Measurements from ENCODE around the gene IRF2BP2. TPM values are rescaled to one million over a fixed set of nuclear protein-coding genes. Genes with fewer than 3 reads are reported as not detected.
A peak's percentile ranks its signal among the peaks of the same experiment; 100 is the strongest.
"Not testable (repeated sequence)": the region's sequence is repeated elsewhere in the genome, so short reads cannot be mapped to it uniquely, and the experiment has no call there.

IRF2BP2 gene
- polyA plus RNA-seq, 4 donors, result 42.4 to 195 (median 63.9) TPM

GRCh38 chr1:234597894-234598293 lies 12.1 kb downstream of the IRF2BP2 start:
- DNase-seq (peak; percentile 68 to 71), FAIRE-seq (no peak)
- Histone ChIP-seq H3K36me3 (ENCODE audit: control insufficient read depth in 3 of 3, insufficient read depth in 2 of 3, low read depth in 1 of 3, low read length in 3 of 3) (no peaks in the 10 kb centered on the region), H3K4me3 (ENCODE audit: low read depth in 1 of 3, low read length in 3 of 3) (no peak overlapping the region), H3K27ac (ENCODE audit: low read depth in 1 of 3, low read length in 2 of 3) (no peak overlapping the region), H3K4me1 (ENCODE audit: control insufficient read depth in 3 of 3, insufficient read depth in 2 of 3, low read depth in 1 of 3, low read length in 2 of 3) (peaks cover 4 to 36% (median 10%) of the 10 kb centered on the region in 3 donors), H3K27me3 (ENCODE audit: control insufficient read depth in 3 of 3, insufficient read depth in 3 of 3, low read length in 3 of 3) (no peaks in the 10 kb centered on the region), H3K9me3 (ENCODE audit: control insufficient read depth in 2 of 2, insufficient read depth in 1 of 2, low read depth in 1 of 2, low read length in 1 of 2) (peaks cover 0 to 7% of the 10 kb centered on the region in 2 donors)
- 15 to 44% (median 26%) methylated on average over 2 of the region's 2 CpGs for WGBS, 3 donors

- peaks cover under 1 to 19% (median 7%) of the 10 kb centered on the region in 3 donors for H3K4me1 ChIP-seq (ENCODE audit: control insufficient read depth in 3 of 3, insufficient read depth in 2 of 3, low read depth in 1 of 3, low read length in 2 of 3)
- no peak overlapping the region for H3K27ac ChIP-seq (ENCODE audit: low read depth in 1 of 3, low read length in 2 of 3)
- H3K4me3 ChIP-seq (ENCODE audit: low read depth in 1 of 3, low read length in 3 of 3), result no peak overlapping the region
- peaks cover 0 to 7% of the 10 kb centered on the region in 2 donors for H3K9me3 ChIP-seq (ENCODE audit: control insufficient read depth in 2 of 2, insufficient read depth in 1 of 2, low read depth in 1 of 2, low read length in 1 of 2)
- 89 to 98% (median 91%) methylated on average over 2 of the region's 2 CpGs for WGBS, 3 donors
- DNase-seq (no peak), FAIRE-seq (no peak)
- no peaks in the 10 kb centered on the region for H3K27me3 ChIP-seq (ENCODE audit: control insufficient read depth in 3 of 3, insufficient read depth in 3 of 3, low read length in 3 of 3)
- no peaks in the 10 kb centered on the region for H3K36me3 ChIP-seq (ENCODE audit: control insufficient read depth in 3 of 3, insufficient read depth in 2 of 3, low read depth in 1 of 3, low read length in 3 of 3)
These were observed 14.1 kb downstream of the IRF2BP2 start for GRCh38 chr1:234595899-234596298.

- 82 to 90% (median 85%) methylated on average over 4 of the region's 4 CpGs for WGBS, 3 donors
- not testable (repeated sequence) for H3K4me3 ChIP-seq (ENCODE audit: low read depth in 1 of 3, low read length in 3 of 3); H3K9me3 ChIP-seq (ENCODE audit: control insufficient read depth in 2 of 2, insufficient read depth in 1 of 2, low read depth in 1 of 2, low read length in 1 of 2); FAIRE-seq; DNase-seq; H3K36me3 ChIP-seq (ENCODE audit: control insufficient read depth in 3 of 3, insufficient read depth in 2 of 3, low read depth in 1 of 3, low read length in 3 of 3); H3K27me3 ChIP-seq (ENCODE audit: control insufficient read depth in 3 of 3, insufficient read depth in 3 of 3, low read length in 3 of 3); H3K27ac ChIP-seq (ENCODE audit: low read depth in 1 of 3, low read length in 2 of 3)
- peaks cover 0 to 13% (median 7%) of the 10 kb centered on the region in 3 donors for H3K4me1 ChIP-seq (ENCODE audit: control insufficient read depth in 3 of 3, insufficient read depth in 2 of 3, low read depth in 1 of 3, low read length in 2 of 3)
These were observed 15.4 kb downstream of the IRF2BP2 start for GRCh38 chr1:234594575-234594974.

GRCh38 chr1:234593771-234594504 lies 16.0 kb downstream of the IRF2BP2 start:
- DNase-seq (no peak), FAIRE-seq (no peak)
- WGBS, 3 donors, result 89 to 96% (median 92%) methylated on average over 6 of the region's 6 CpGs
- no peaks in the 10 kb centered on the region for H3K27me3 ChIP-seq (ENCODE audit: control insufficient read depth in 3 of 3, insufficient read depth in 3 of 3, low read length in 3 of 3)
- H3K36me3 ChIP-seq (ENCODE audit: control insufficient read depth in 3 of 3, insufficient read depth in 2 of 3, low read depth in 1 of 3, low read length in 3 of 3), result no peaks in the 10 kb centered on the region
- H3K4me3 ChIP-seq (ENCODE audit: low read depth in 1 of 3, low read length in 3 of 3), result no peak overlapping the region
- H3K4me1 ChIP-seq (ENCODE audit: control insufficient read depth in 3 of 3, insufficient read depth in 2 of 3, low read depth in 1 of 3, low read length in 2 of 3), result peaks cover 0 to 7% (median 4%) of the 10 kb centered on the region in 3 donors
- H3K9me3 ChIP-seq (ENCODE audit: control insufficient read depth in 2 of 2, insufficient read depth in 1 of 2, low read depth in 1 of 2, low read length in 1 of 2), result peaks cover 0 to 7% of the 10 kb centered on the region in 2 donors
- no peak overlapping the region for H3K27ac ChIP-seq (ENCODE audit: low read depth in 1 of 3, low read length in 2 of 3)

- 90 to 95% (median 94%) methylated on average over 7 of the region's 7 CpGs for WGBS, 3 donors
- Histone ChIP-seq H3K36me3 (ENCODE audit: control insufficient read depth in 3 of 3, insufficient read depth in 2 of 3, low read depth in 1 of 3, low read length in 3 of 3) (no peaks in the 10 kb centered on the region), H3K4me1 (ENCODE audit: control insufficient read depth in 3 of 3, insufficient read depth in 2 of 3, low read depth in 1 of 3, low read length in 2 of 3) (no peaks in the 10 kb centered on the region), H3K4me3 (ENCODE audit: low read depth in 1 of 3, low read length in 3 of 3) (no peak overlapping the region), H3K9me3 (ENCODE audit: control insufficient read depth in 2 of 2, insufficient read depth in 1 of 2, low read depth in 1 of 2, low read length in 1 of 2) (peaks cover 0 to 7% of the 10 kb centered on the region in 2 donors), H3K27me3 (ENCODE audit: control insufficient read depth in 3 of 3, insufficient read depth in 3 of 3, low read length in 3 of 3) (no peaks in the 10 kb centered on the region), H3K27ac (ENCODE audit: low read depth in 1 of 3, low read length in 2 of 3) (no peak overlapping the region)
- FAIRE-seq (no peak), DNase-seq (no peak)
These were observed 16.9 kb downstream of the IRF2BP2 start for GRCh38 chr1:234593109-234593508.

- FAIRE-seq (no peak), DNase-seq (no peak)
- 86 to 94% (median 93%) methylated on average over 5 of the region's 5 CpGs for WGBS, 3 donors
- Histone ChIP-seq H3K27me3 (ENCODE audit: control insufficient read depth in 3 of 3, insufficient read depth in 3 of 3, low read length in 3 of 3) (no peaks in the 10 kb centered on the region), H3K9me3 (ENCODE audit: control insufficient read depth in 2 of 2, insufficient read depth in 1 of 2, low read depth in 1 of 2, low read length in 1 of 2) (peaks cover 0 to 7% of the 10 kb centered on the region in 2 donors), H3K4me1 (ENCODE audit: control insufficient read depth in 3 of 3, insufficient read depth in 2 of 3, low read depth in 1 of 3, low read length in 2 of 3) (no peaks in the 10 kb centered on the region), H3K27ac (ENCODE audit: low read depth in 1 of 3, low read length in 2 of 3) (no peak overlapping the region), H3K36me3 (ENCODE audit: control insufficient read depth in 3 of 3, insufficient read depth in 2 of 3, low read depth in 1 of 3, low read length in 3 of 3) (no peaks in the 10 kb centered on the region), H3K4me3 (ENCODE audit: low read depth in 1 of 3, low read length in 3 of 3) (no peak overlapping the region)
These were observed 17.7 kb downstream of the IRF2BP2 start for GRCh38 chr1:234592240-234592639.

GRCh38 chr1:234591131-234591530 lies 18.8 kb downstream of the IRF2BP2 start:
- Histone ChIP-seq H3K9me3 (ENCODE audit: control insufficient read depth in 2 of 2, insufficient read depth in 1 of 2, low read depth in 1 of 2, low read length in 1 of 2) (peaks cover 0 to 7% of the 10 kb centered on the region in 2 donors), H3K4me1 (ENCODE audit: control insufficient read depth in 3 of 3, insufficient read depth in 2 of 3, low read depth in 1 of 3, low read length in 2 of 3) (no peaks in the 10 kb centered on the region), H3K36me3 (ENCODE audit: control insufficient read depth in 3 of 3, insufficient read depth in 2 of 3, low read depth in 1 of 3, low read length in 3 of 3) (no peaks in the 10 kb centered on the region), H3K27me3 (ENCODE audit: control insufficient read depth in 3 of 3, insufficient read depth in 3 of 3, low read length in 3 of 3) (no peaks in the 10 kb centered on the region), H3K4me3 (ENCODE audit: low read depth in 1 of 3, low read length in 3 of 3) (no peak overlapping the region), H3K27ac (ENCODE audit: low read depth in 1 of 3, low read length in 2 of 3) (no peak overlapping the region)
- FAIRE-seq, result no peak
- 92 to 100% (median 100%) methylated on average over 4 of the region's 4 CpGs for WGBS, 3 donors
- DNase-seq, result no peak

- 70 to 83% (median 80%) methylated on average over 7 of the region's 7 CpGs for whole genome bisulfite sequencing, 3 donors
- Histone ChIP-seq H3K4me1 (ENCODE audit: control insufficient read depth in 3 of 3, insufficient read depth in 2 of 3, low read depth in 1 of 3, low read length in 2 of 3) (no peaks in the 10 kb centered on the region), H3K36me3 (ENCODE audit: control insufficient read depth in 3 of 3, insufficient read depth in 2 of 3, low read depth in 1 of 3, low read length in 3 of 3) (no peaks in the 10 kb centered on the region), H3K27me3 (ENCODE audit: control insufficient read depth in 3 of 3, insufficient read depth in 3 of 3, low read length in 3 of 3) (no peaks in the 10 kb centered on the region), H3K9me3 (ENCODE audit: control insufficient read depth in 2 of 2, insufficient read depth in 1 of 2, low read depth in 1 of 2, low read length in 1 of 2) (peaks cover 0 to under 1% of the 10 kb centered on the region in 2 donors), H3K27ac (ENCODE audit: low read depth in 1 of 3, low read length in 2 of 3) (no peak overlapping the region), H3K4me3 (ENCODE audit: low read depth in 1 of 3, low read length in 3 of 3) (no peak overlapping the region)
- DNase-seq (peak in 1 of 2 donors; percentile 20), FAIRE-seq (no peak)
These were observed 19.9 kb downstream of the IRF2BP2 start for GRCh38 chr1:234589854-234590620.
